A673 (cell line): ENCODE data around the gene CDK19. TPM values are rescaled to one million over a fixed set of nuclear protein-coding genes. Genes with fewer than 3 reads are reported as not detected.
"Not testable (repeated sequence)": the region's sequence is repeated elsewhere in the genome, so short reads cannot be mapped to it uniquely, and the experiment has no call there.

Source experiments
- BruUV-seq: library from RNA; stranded (reverse); fragments of 400-500 nt; replicated peaks from 2 replicates; lab custom pipeline; 2021; lab: Mats Ljungman, UMichigan
- CTCF ChIA-PET: fragments of 300-600 bp; sonication (Branson Sonifier 250); formaldehyde crosslinking; loops from one replicate; lab custom pipeline; 2022; ENCODE audit warnings: antibody characterized with exemption; lab: Charles Lee
- POLR2A ChIA-PET: fragments of 300-600 bp; sonication (Branson Sonifier 250); formaldehyde crosslinking; loops from one replicate; lab custom pipeline; 2022; ENCODE audit warnings: antibody characterized with exemption; ENCODE audit not compliant: low non-redundant PET; lab: Charles Lee
- DNase-seq: peaks from one replicate; pipeline ENCODE4 v3.0.0-alpha.2; 2015; ENCODE audit warnings: low spot score
- H3K27ac ChIP-seq: fragments of 200-600 bp; sonication (generic); 2 replicates; pipeline ENCODE4 v1.5.1; 2016; ENCODE audit warnings: mixed run types, low read depth, mild to moderate bottlenecking, mixed read lengths, antibody characterized with exemption, low read length; ENCODE audit not compliant: poor library complexity, severe bottlenecking
- H3K27me3 ChIP-seq: fragments of 200-600 bp; sonication (generic); replicated peaks from 2 replicates; pipeline ENCODE4 v1.6.1; 2017; ENCODE audit warnings: mixed run types, low read depth, mild to moderate bottlenecking, mixed read lengths, antibody characterized with exemption, low read length; ENCODE audit not compliant: insufficient read depth, poor library complexity
- H3K36me3 ChIP-seq: fragments of 200-600 bp; sonication (generic); 2 replicates; pipeline ENCODE4 v1.6.1; 2016; ENCODE audit warnings: mixed run types, mild to moderate bottlenecking, mixed read lengths, antibody characterized with exemption, low read length; ENCODE audit not compliant: insufficient read depth, poor library complexity, severe bottlenecking
- H3K4me1 ChIP-seq: fragments of 200-600 bp; sonication (generic); 2 replicates; pipeline ENCODE4 v1.6.1; 2017; ENCODE audit warnings: mixed run types, mild to moderate bottlenecking, mixed read lengths, antibody characterized with exemption, low read length; ENCODE audit not compliant: insufficient read depth, poor library complexity, severe bottlenecking
- H3K4me3 ChIP-seq: fragments of 200-600 bp; sonication (generic); 2 replicates; pipeline ENCODE4 v1.5.1; 2016; ENCODE audit warnings: low read depth, mixed run types, mild to moderate bottlenecking, mixed read lengths, low read length; ENCODE audit not compliant: poor library complexity, severe bottlenecking
- H3K9me3 ChIP-seq: fragments of 200-600 bp; sonication (generic); 2 replicates; pipeline ENCODE4 v1.6.1; 2016; ENCODE audit warnings: mixed run types, low read depth, mild to moderate bottlenecking, mixed read lengths, antibody characterized with exemption, low read length; ENCODE audit not compliant: poor library complexity, severe bottlenecking
- EZH2 ChIP-seq: fragments of 200-600 bp; sonication (generic); IDR thresholded peaks from 2 replicates; pipeline ENCODE4 v1.6.1; 2017; ENCODE audit warnings: borderline replicate concordance, low read depth, mild to moderate bottlenecking, mixed read lengths, antibody characterized with exemption, low read length; ENCODE audit not compliant: poor library complexity, severe bottlenecking
- intact Hi-C: fragments of 100-400 bp; cut with micrococcal nuclease; formaldehyde crosslinking; loops from one replicate; pipeline ENCODE4 v1.10.0; 2022; ENCODE audit not compliant: unreplicated experiment
- total RNA-seq: library from RNA; stranded (reverse); gene quantifications from 2 replicates; pipeline ENCODE4 v1.2.3, GENCODE V29; 2021
- TF ChIP-seq, protein P1 (sequence below): fragments of 300-800, 200-600 bp; sonication (generic); conservative IDR thresholded peaks from 2 replicates; pipeline ENCODE4 v1.5.1; 2017; ENCODE audit warnings: low read depth, mild to moderate bottlenecking, antibody characterized with exemption, low read length, moderate library complexity, mixed read lengths

The CDK19 gene
- total RNA-seq, 1 experiment from 2014 or later, result 23.7 TPM

DNA sequence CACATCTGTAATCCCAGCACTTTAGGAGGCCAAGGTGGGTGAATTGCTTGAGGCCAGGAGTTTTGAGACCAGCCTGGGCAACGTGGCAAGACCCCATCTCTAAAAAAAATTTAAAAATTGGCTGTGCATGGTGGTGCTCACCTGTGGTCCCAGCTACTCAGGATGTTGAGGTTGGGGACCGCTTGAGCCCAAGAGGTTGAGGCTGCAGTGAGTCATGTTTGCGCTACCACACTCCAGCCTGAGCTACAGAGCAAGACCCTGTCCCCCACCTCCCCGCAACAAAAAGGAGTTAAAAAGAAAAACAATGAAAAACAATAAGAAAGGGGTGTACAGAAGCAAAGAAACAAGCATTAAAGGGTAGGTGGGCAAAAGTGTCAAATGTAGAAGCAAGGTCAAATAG is 57.3 kb downstream of the CDK19 start:
- Histone ChIP-seq H3K4me3 (no peak overlapping the region), H3K27ac (no peak overlapping the region), H3K27me3 (no peaks in the 10 kb centered on the region), H3K36me3 (no peaks in the 10 kb centered on the region), H3K4me1 (no peaks in the 10 kb centered on the region), H3K9me3 (no peaks in the 10 kb centered on the region)
- POLR2A ChIA-PET, result no interaction called here
- TF ChIP-seq, protein P1, sequence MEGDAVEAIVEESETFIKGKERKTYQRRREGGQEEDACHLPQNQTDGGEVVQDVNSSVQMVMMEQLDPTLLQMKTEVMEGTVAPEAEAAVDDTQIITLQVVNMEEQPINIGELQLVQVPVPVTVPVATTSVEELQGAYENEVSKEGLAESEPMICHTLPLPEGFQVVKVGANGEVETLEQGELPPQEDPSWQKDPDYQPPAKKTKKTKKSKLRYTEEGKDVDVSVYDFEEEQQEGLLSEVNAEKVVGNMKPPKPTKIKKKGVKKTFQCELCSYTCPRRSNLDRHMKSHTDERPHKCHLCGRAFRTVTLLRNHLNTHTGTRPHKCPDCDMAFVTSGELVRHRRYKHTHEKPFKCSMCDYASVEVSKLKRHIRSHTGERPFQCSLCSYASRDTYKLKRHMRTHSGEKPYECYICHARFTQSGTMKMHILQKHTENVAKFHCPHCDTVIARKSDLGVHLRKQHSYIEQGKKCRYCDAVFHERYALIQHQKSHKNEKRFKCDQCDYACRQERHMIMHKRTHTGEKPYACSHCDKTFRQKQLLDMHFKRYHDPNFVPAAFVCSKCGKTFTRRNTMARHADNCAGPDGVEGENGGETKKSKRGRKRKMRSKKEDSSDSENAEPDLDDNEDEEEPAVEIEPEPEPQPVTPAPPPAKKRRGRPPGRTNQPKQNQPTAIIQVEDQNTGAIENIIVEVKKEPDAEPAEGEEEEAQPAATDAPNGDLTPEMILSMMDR, result no peak
- TF ChIP-seq EZH2, result no peak
- no TSS peak for BruUV-seq
- no peak for DNase-seq
- CTCF ChIA-PET, result no interaction called here
- intact Hi-C loops, result no loop called here

GRCh38 chr6:110756817-110757216 is 58.5 kb downstream of the CDK19 start:
- no peak for TF ChIP-seq EZH2
- TF ChIP-seq, protein P1, result no peak
- no peaks in the 10 kb centered on the region for H3K36me3 ChIP-seq
- POLR2A ChIA-PET, result no interaction called here
- no peak for DNase-seq
- no peak overlapping the region for H3K4me3 ChIP-seq
- no peaks in the 10 kb centered on the region for H3K9me3 ChIP-seq
- BruUV-seq, result no TSS peak
- no peak overlapping the region for H3K27ac ChIP-seq
- intact Hi-C loops, result no loop called here
- H3K4me1 ChIP-seq, result no peaks in the 10 kb centered on the region
- H3K27me3 ChIP-seq, result no peaks in the 10 kb centered on the region
- CTCF ChIA-PET, result no interaction called here

GRCh38 chr6:110755411-110755834 is 59.8 kb downstream of the CDK19 start:
- ChIA-PET CTCF (interaction anchor here (0.6 kb wide), 1 partner anchor 9 kb away, joined by 3 read pairs; no protein-coding TSS in a partner anchor), POLR2A (interaction anchor here (0.6 kb wide), 1 partner anchor 255 kb away, joined by 5 read pairs; no protein-coding TSS in a partner anchor)
- DNase-seq, result no peak
- BruUV-seq, result no TSS peak
- no peak for TF ChIP-seq EZH2
- TF ChIP-seq, protein P1, result no peak
- intact Hi-C loops, result no loop called here
- H3K27ac ChIP-seq, result no peak overlapping the region
- no peaks in the 10 kb centered on the region for H3K27me3 ChIP-seq
- no peak overlapping the region for H3K4me3 ChIP-seq
- no peaks in the 10 kb centered on the region for H3K36me3 ChIP-seq
- H3K9me3 ChIP-seq, result no peaks in the 10 kb centered on the region
- no peaks in the 10 kb centered on the region for H3K4me1 ChIP-seq

- BruUV-seq, intact Hi-C loops, H3K27me3 ChIP-seq, DNase-seq, H3K9me3 ChIP-seq, H3K27ac ChIP-seq, H3K4me1 ChIP-seq, H3K4me3 ChIP-seq, POLR2A ChIA-PET, H3K36me3 ChIP-seq: not testable (repeated sequence)
- CTCF ChIA-PET, result interaction anchor here (0.6 kb wide), 1 partner anchor 957 kb away, joined by 4 read pairs; no protein-coding TSS in a partner anchor
These were observed 61.2 kb downstream of the CDK19 start for GRCh38 chr6:110753936-110754668.
